HUES48 (cell line): ENCODE results near the gene SFXN5.
A peak's percentile ranks its signal among the peaks of the same experiment; 100 is the strongest.

ENCODE experiments used
- H3K27ac ChIP-seq: one replicate; pipeline ENCODE4 v1.7.0; 2013; ENCODE audit warnings: low read depth, low read length, inconsistent platforms
- H3K27me3 ChIP-seq: 2 replicates; pipeline ENCODE4 v1.6.1; 2013; ENCODE audit warnings: mild to moderate bottlenecking, low read length; ENCODE audit not compliant: control insufficient read depth, insufficient read depth
- H3K36me3 ChIP-seq: 2 replicates; pipeline ENCODE4 v1.6.1; 2013; ENCODE audit warnings: low read length; ENCODE audit not compliant: control insufficient read depth, insufficient read depth
- H3K4me1 ChIP-seq: 2 replicates; pipeline ENCODE4 v1.6.1; 2013; ENCODE audit warnings: mild to moderate bottlenecking, low read length; ENCODE audit not compliant: control insufficient read depth, insufficient read depth
- H3K4me3 ChIP-seq: 2 replicates; pipeline ENCODE4 v1.5.1; 2013; ENCODE audit warnings: mild to moderate bottlenecking, low read depth, low read length
- H3K9ac ChIP-seq: 2 replicates; pipeline ENCODE4 v1.6.1; 2013; ENCODE audit warnings: mild to moderate bottlenecking, low read depth, low read length, moderate library complexity
- H3K9me3 ChIP-seq: 2 replicates; pipeline ENCODE4 v1.6.1; 2013; ENCODE audit warnings: low read length; ENCODE audit not compliant: control insufficient read depth, insufficient read depth

SFXN5 gene

DNA sequence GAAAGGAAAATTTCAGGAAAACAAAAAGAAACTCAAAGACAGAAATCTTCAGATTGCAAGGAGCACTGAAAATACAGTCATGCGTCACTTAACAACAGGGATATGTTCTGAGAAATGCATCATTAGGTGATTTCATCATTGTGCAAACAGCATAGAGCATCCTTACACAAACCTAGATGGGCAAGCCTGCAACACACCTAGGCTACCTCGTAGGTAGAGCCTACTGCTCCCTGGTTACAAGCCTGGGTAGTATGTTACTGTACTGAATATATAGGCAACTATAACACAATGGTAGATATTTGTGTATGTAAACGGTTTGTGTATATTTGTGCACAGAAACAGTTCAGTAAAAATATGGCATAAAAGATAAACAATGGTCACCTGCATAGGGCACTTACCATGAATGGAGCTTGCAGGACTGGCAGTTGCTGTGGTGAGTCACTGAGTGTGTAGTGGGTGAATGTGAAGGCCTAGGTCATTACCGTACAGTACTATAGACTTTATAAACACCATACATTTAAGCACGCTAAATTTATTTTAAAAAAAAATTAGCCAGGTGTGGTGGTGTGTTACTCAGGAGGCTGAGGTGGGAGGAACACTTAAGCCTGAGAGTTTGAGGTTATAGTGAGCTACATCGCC, 33.4 kb downstream of the SFXN5 start:
- Histone ChIP-seq H3K4me1 (peaks cover 9% of the 10 kb centered on the region), H3K9ac (no peak overlapping the region), H3K27me3 (no peaks in the 10 kb centered on the region), H3K4me3 (no peak overlapping the region), H3K27ac (no peak overlapping the region), H3K36me3 (0 out of 2 replicates have a peak, but pooled peaks cover 7% of the 10 kb centered on the region), H3K9me3 (no peaks in the 10 kb centered on the region)

DNA sequence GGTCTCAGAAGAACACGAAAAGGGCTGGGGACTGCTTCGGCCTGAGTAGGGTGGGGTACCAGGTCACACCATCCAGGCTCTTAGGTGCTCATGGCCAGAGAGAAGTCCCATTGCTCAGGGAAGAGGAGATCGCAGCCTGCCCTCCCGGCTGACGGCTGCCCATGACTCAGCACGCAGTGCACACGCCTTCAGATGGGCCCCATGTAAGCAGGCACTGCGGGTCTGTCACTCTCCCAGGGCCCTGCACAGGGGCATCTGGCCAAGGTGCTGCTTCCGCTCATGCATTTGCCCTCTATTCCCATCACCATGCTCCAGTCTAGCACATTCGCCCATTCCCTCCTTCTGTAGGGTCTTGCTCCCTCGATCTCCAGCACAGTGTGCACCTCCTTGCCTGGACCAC, 34.7 kb downstream of the SFXN5 start:
- no peaks in the 10 kb centered on the region for H3K9me3 ChIP-seq
- 0 out of 2 replicates have a peak, but pooled peaks cover 7% of the 10 kb centered on the region for H3K36me3 ChIP-seq
- H3K9ac ChIP-seq = no peak overlapping the region
- peaks cover 9% of the 10 kb centered on the region for H3K4me1 ChIP-seq
- no peak overlapping the region for H3K4me3 ChIP-seq
- H3K27me3 ChIP-seq = no peaks in the 10 kb centered on the region
- no peak overlapping the region for H3K27ac ChIP-seq

DNA sequence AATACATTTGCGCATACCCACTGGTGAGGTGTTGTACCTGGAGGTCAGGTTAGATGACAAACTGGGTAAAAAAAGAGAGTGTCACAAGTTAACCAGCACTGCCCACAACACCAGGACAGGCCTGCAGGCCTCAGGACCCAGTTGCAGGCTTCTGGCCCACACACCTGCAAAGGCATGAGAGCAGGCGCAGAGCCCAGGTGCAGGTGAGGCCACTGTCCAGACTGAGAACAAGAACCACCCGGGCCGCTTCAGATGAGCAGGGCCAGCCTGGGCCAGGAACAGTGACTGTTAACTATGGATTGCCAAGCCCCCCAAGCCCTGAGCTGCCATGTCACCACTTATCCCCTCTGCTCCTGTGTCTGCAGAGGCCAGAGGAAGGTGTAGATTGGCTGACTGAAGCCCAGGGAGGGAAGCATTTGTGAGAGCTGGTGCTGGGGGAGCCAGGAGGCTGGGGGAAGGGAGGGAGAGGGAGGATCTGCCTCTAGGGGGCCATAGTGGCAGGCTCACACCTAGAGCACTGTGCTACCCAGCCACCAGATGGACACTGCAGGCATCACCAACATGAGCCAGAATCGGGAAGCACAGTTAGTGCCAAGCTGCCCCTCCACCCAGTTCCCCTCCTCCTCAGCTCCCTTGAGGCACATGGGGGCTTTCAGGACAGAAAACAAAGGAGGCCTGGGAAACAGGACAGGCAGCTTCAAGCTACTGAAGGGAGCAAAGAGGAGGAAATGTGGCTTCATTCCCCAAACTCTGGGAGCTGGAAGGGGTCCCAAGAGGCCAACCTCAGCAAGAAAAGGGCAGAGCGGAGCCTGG, 35.4 kb downstream of the SFXN5 start:
- Histone ChIP-seq H3K9ac (no peak overlapping the region), H3K27me3 (no peaks in the 10 kb centered on the region), H3K9me3 (no peaks in the 10 kb centered on the region), H3K27ac (peak overlapping the region; percentile 23), H3K36me3 (0 out of 2 replicates have a peak, but pooled peaks cover 6% of the 10 kb centered on the region), H3K4me1 (peaks cover 9% of the 10 kb centered on the region), H3K4me3 (no peak overlapping the region)

DNA sequence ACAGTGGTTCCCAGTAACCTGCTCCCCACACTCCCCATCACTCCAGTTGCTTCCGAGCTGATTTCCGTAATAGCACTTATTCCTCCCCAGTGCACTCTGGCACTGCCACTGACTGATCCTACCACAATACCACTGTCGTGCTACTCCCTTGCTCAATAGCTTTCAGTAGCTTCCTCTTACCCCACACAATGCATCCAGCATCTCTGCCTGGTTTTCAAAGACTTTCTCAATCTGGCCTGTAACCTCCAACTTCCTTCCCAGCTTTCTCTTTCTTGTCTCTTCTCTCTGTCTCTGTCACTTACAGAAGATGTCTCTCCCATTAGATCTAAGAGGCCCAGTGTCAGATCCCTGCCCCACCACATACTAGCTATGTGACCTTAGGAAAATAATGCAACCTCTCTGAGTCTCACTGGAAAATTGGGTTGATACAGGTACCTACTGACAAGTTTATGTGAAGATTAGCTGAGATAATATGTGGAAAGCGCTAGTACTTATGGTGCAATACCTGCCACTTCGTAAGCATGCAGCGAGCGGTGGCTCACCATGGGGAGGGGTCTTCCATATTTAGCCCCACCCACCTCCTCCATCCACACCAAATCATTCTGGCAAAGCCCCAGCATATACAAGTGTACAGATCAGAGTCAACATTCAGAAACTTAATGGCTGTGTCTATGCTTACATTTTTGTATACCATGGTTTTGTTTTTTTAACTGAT, 36.7 kb downstream of the SFXN5 start:
- no peaks in the 10 kb centered on the region for H3K9me3 ChIP-seq
- H3K36me3 ChIP-seq = no peaks in the 10 kb centered on the region
- H3K27ac ChIP-seq = no peak overlapping the region
- H3K9ac ChIP-seq = no peak overlapping the region
- H3K4me1 ChIP-seq = peaks cover 9% of the 10 kb centered on the region
- H3K4me3 ChIP-seq = no peak overlapping the region
- no peaks in the 10 kb centered on the region for H3K27me3 ChIP-seq

DNA sequence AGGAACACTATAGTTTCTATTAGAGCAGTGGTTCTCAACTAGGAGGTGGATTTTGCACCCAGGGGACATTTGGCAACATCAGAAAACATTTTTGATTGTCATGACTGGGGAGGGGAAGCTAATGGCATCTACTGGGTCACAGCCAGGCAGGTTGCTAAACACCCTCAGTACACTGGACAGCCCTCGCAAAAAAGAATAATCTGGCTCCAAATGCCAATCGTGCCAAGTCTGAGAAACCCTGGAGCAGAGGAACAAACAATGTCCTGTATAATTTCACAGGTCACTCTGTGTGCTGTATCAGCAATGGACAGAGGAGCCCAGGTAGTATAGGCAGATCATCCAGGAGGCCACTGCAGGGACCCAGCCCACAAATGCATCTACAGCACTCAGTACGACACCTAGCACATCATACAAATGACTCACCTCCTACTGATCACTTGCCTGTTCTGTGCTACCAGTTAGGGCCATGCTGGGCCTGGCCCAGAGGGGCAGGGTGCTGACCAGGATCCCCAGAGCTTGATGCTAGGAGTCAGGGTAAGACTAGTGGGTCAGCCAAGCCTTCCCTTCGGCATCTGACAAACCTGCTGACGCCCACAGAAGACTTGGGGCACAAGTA, 37.6 kb downstream of the SFXN5 start:
- no peak overlapping the region for H3K9ac ChIP-seq

DNA sequence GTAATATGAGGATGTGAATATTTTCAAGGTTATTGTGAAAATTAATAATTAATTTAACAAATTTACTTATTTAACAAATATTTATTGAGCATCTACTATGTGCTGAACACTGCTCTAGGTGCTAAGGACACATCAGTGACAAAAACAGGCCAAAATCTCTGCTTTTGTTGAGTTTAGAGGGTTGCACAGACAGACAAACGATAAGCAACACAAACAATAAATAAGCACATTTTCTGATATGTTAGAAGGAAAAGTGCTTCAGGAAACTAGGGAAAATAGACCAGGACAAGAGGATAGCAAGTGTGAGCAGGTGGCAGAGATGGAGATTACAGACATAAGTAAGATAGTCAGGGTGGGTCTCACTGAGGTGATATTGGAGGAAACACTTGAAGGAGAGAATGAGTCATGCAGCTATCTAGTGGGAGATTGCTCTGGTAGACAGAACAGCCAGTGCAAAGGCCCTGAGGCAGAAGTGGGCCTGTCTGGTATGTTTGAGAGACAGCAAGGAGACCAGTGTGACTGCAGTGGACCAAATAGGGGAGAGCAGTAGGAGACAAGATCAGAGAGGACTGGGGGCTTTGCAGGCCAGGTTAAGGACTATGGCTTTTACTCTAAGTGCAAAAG, 38.3 kb downstream of the SFXN5 start:
- H3K27ac ChIP-seq = no peak overlapping the region
- no peak overlapping the region for H3K4me3 ChIP-seq
- no peak overlapping the region for H3K9ac ChIP-seq
- no peaks in the 10 kb centered on the region for H3K9me3 ChIP-seq
- H3K36me3 ChIP-seq = no peaks in the 10 kb centered on the region
- H3K27me3 ChIP-seq = no peaks in the 10 kb centered on the region
- peaks cover 9% of the 10 kb centered on the region for H3K4me1 ChIP-seq

More for the DNA sequence above, 37.6 kb downstream of the SFXN5 start:
- H3K9me3 ChIP-seq = no peaks in the 10 kb centered on the region
- H3K4me3 ChIP-seq = no peak overlapping the region
- no peaks in the 10 kb centered on the region for H3K36me3 ChIP-seq
- H3K4me1 ChIP-seq = peaks cover 9% of the 10 kb centered on the region
- H3K27me3 ChIP-seq = no peaks in the 10 kb centered on the region
- no peak overlapping the region for H3K27ac ChIP-seq

DNA sequence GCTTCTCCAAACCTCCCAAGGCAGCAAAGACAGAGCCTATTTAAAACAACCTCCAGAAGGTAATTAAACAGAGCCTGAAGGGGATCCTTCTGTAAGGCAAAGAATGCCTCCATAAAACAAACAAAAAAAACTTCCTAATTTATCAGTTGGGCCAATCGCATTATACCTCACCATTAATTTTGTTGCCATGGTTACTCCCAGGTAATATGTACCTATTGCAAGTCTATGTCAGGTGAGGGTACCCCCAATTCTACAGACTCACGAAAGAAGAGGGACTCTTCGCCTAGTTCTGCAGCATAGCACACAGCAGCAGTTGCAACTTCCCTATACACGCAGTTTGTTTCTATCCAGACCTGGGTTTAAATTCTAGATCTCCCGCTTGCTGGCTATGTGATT, 38.8 kb downstream of the SFXN5 start:
- H3K4me1 ChIP-seq = peaks cover 9% of the 10 kb centered on the region
- H3K9me3 ChIP-seq = no peaks in the 10 kb centered on the region
- H3K36me3 ChIP-seq = peaks cover 6% of the 10 kb centered on the region
- no peak overlapping the region for H3K4me3 ChIP-seq
- no peaks in the 10 kb centered on the region for H3K27me3 ChIP-seq
- H3K9ac ChIP-seq = no peak overlapping the region
- no peak overlapping the region for H3K27ac ChIP-seq

DNA sequence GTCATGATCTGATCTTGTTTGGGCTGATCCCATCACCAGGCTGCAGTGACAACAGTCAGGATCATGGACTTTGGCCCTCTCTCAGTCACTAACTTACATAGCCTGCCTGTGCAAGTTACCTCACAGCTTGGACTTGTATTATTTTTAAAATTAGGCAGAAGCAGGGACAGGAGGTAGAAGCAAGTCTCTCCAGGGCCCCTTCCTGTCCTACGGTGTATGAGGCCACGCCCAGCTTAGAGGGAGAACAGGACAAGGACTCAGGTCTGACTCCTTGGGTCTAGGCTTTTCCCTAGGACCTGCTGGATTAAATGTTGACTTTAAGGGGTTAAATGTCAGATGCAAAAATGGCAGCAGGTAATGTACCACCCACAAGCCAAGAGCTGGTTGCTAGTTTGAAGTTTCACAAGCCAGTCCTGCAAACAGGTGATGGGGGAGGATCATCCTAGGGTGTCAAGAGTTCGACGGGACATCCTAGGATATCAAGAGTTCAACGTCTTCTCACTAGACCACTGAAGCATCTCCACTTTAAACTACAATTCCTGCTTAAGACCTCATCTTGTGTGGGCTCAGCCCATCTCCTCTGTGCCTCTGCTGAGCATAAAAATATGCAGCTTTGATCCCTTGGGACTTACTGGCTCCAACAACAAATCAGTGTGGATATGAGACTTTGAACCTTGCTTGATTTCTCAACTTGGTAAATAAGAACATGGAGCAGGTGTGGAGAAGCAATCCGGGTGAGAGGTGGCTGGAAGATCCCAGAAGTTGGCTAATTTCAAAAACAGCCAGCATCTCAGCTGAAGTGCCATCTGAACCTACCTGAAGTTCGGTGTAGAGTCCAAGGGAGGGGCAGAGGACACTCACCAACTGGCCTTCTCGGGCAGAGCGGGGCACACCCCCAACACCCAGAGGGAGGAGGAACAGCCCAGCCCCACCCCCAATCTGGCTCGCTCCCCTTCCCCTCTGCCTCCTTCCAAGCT, 39.5 kb downstream of the SFXN5 start:
- no peak overlapping the region for H3K9ac ChIP-seq
- H3K27ac ChIP-seq = no peak overlapping the region
- H3K36me3 ChIP-seq = peaks cover 6% of the 10 kb centered on the region
- H3K4me1 ChIP-seq = peaks cover 9% of the 10 kb centered on the region
- no peak overlapping the region for H3K4me3 ChIP-seq
- no peaks in the 10 kb centered on the region for H3K9me3 ChIP-seq
- H3K27me3 ChIP-seq = no peaks in the 10 kb centered on the region

DNA sequence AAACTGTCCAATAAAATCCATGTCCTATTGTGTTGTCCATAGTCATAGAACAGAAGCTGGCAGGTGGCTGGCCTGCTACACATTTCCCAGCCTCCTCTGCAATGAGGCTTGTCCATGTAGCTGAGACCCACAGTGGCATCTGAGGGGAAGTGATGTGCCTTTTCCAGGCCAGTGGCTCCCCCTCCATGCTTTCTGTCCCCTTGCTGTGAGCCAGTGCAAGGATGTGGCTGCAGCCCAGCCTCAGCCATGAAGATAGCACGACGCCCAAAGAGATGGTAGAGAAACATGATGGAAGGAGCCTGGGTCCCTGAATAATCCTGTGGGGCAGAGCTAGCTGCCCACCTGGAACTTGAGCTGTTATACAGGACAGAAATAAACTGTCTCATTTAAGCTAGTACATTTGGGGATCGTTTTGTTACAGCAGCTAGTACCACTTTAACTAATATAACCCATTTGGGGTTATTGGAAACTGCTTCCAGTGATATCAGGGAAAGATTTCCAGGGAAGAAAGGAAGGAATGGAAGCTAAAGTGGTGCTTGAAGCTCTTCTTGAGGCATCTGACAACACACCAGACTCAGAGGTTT, 40.3 kb downstream of the SFXN5 start:
- Histone ChIP-seq H3K27me3 (no peaks in the 10 kb centered on the region), H3K9ac (no peak overlapping the region), H3K4me3 (no peak overlapping the region), H3K36me3 (peaks cover 6% of the 10 kb centered on the region), H3K9me3 (no peaks in the 10 kb centered on the region), H3K4me1 (peaks cover 5% of the 10 kb centered on the region; the same call in 1 of the 2 replicates), H3K27ac (no peak overlapping the region)
